Gastrocnemius medialis (tissue), 4 donors: Measurements from ENCODE around the gene DAAM1. TPM values are rescaled to one million over a fixed set of nuclear protein-coding genes. Genes with fewer than 3 reads are reported as not detected.

ENCODE experiments used
- ATAC-seq, 2 donors: fragments of 150-250 bp; one replicate each; pipeline ENCODE4 v1.9.1; 2016
- DNase-seq, 2 donors: peaks; one replicate each; pipeline ENCODE4 v3.0.0-alpha.2; 2019
- H3K27ac ChIP-seq, 4 donors: fragments of 200-600 bp; sonication (generic); 1 replicate in 1 of 4; 2 replicates in 3 of 4; pipeline ENCODE4 v1.5.1; 2016 to 2018; ENCODE audit warnings: mild to moderate bottlenecking in 2 of 4, moderate library complexity in 1 of 4
- H3K27me3 ChIP-seq, 3 donors: fragments of 200-600 bp; sonication (generic) in 2 of 3; 1 replicate in 1 of 3; 2 replicates in 2 of 3; pipeline versions ENCODE4 v1.5.1 to v1.6.0; 2016 to 2019; ENCODE audit warnings: mild to moderate bottlenecking in 1 of 3, moderate library complexity in 1 of 3
- H3K36me3 ChIP-seq, 2 donors: fragments of 200-600 bp; sonication (generic) in 1 of 2; one replicate each; pipeline ENCODE4 v1.5.1; 2017 to 2018
- H3K4me1 ChIP-seq, 2 donors: fragments of 200-600 bp; sonication (generic) in 1 of 2; one replicate each; pipeline ENCODE4 v1.5.1; 2016 to 2017; ENCODE audit warnings: mild to moderate bottlenecking in 2 of 2
- H3K4me3 ChIP-seq, 4 donors: fragments of 200-600 bp; sonication (generic) in 3 of 4; 1 replicate in 1 of 4; 2 replicates in 3 of 4; pipeline ENCODE4 v1.5.1; 2016 to 2019; ENCODE audit warnings: mild to moderate bottlenecking in 2 of 4
- H3K9me3 ChIP-seq, 3 donors: fragments of 200-600 bp; sonication (generic) in 2 of 3; 1 replicate in 1 of 3; 2 replicates in 2 of 3; pipeline ENCODE4 v1.5.1; 2016 to 2019
- CTCF ChIP-seq, 5 experiments: fragments of 450-650 bp in 3 of 5; fragments of 200-600 bp in 2 of 5; sonication (generic) in 2 of 5; IDR thresholded peaks in 4 of 5; conservative IDR thresholded peaks in 1 of 5; 1 replicate in 4 of 5; 2 replicates in 1 of 5; pipeline ENCODE4 v1.5.1; 2016 to 2019; ENCODE audit warnings: antibody characterized with exemption in 5 of 5, mild to moderate bottlenecking in 3 of 5, moderate library complexity in 3 of 5
- POLR2A ChIP-seq, 2 donors: fragments of 450-650 bp; IDR thresholded peaks; one replicate each; pipeline ENCODE4 v1.6.1; 2017; ENCODE audit warnings: antibody characterized with exemption in 2 of 2, mild to moderate bottlenecking in 2 of 2, moderate library complexity in 2 of 2
- in situ Hi-C, 4 donors: fragments of 200-750 bp; cut with MboI; loops; one replicate each; pipeline versions ENCODE4 v1.15.0 to v1.8.0; 2017; ENCODE audit warnings: low sequenced_read_pairs in 4 of 4
- intact Hi-C: fragments of 100-400 bp; cut with DNase I; formaldehyde crosslinking; loops from one replicate; pipeline ENCODE4 v1.15.1; 2023; ENCODE audit warnings: low total_unique reads
- total RNA-seq, 4 donors: library from RNA; depleted of rRNA; stranded (reverse); fragments of >200 nt; gene quantifications; one replicate each; pipeline versions ENCODE4 v1.1.0 to v1.2.3, GENCODE V29; 2016

The DAAM1 gene
- total RNA-seq, 4 donors from 2014 or later, result 4.4 to 13.9 (median 6.4) TPM

- intact Hi-C loops, result no loop called here
- Histone ChIP-seq H3K36me3 (peaks cover 0 to 4% of the 10 kb centered on the region in 2 donors), H3K27ac (peak overlapping the region; percentile 20 to 63 (median 42)), H3K4me3 (no peak overlapping the region), H3K9me3 (no peaks in the 10 kb centered on the region), H3K27me3 (no peaks in the 10 kb centered on the region), H3K4me1 (peaks cover 18 to 36% of the 10 kb centered on the region in 2 donors)
- no peak for TF ChIP-seq CTCF (IDR thresholded peaks at IDR 0.05 in 4 of 5, conservative IDR thresholded peaks at IDR 0.05 in 1 of 5)
- no peak for TF ChIP-seq POLR2A (IDR thresholded peaks at IDR 0.05)
- peak; percentile 43 to 59 for ATAC-seq
- no peak for DNase-seq
- in situ Hi-C loops, result no loop called here
Observed at GRCh38 chr14:59320763-59321625, 132.5 kb downstream of the DAAM1 start.

DNA sequence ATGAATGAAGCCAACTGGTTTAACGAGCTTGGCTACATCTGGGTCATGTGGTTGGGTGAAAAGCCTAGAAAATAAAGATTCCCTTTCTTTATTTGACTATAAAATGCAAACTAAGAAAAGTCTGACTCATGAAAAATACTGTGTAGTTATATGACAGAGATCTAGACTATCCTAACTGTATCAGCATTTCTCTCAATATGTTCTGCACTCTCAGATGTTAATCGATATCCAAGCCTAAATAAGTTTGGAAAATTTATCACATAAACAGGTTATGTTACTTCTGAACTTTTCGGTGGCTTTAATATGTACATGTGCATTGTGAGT is 133.1 kb downstream of the DAAM1 start:
- no peak overlapping the region for H3K4me3 ChIP-seq
- intact Hi-C loops, result no loop called here
- DNase-seq, result no peak
- in situ Hi-C loops, result no loop called here
- H3K27me3 ChIP-seq, result no peaks in the 10 kb centered on the region
- peaks cover 18 to 36% of the 10 kb centered on the region in 2 donors for H3K4me1 ChIP-seq
- no peaks in the 10 kb centered on the region for H3K9me3 ChIP-seq
- H3K27ac ChIP-seq, result peak overlapping the region; percentile 20 to 63 (median 42)
- no peak for ATAC-seq
- H3K36me3 ChIP-seq, result peaks cover 0 to 10% of the 10 kb centered on the region in 2 donors
- TF ChIP-seq POLR2A (IDR thresholded peaks at IDR 0.05) (no peak), CTCF (IDR thresholded peaks at IDR 0.05 in 4 of 5, conservative IDR thresholded peaks at IDR 0.05 in 1 of 5) (no peak)

DNA sequence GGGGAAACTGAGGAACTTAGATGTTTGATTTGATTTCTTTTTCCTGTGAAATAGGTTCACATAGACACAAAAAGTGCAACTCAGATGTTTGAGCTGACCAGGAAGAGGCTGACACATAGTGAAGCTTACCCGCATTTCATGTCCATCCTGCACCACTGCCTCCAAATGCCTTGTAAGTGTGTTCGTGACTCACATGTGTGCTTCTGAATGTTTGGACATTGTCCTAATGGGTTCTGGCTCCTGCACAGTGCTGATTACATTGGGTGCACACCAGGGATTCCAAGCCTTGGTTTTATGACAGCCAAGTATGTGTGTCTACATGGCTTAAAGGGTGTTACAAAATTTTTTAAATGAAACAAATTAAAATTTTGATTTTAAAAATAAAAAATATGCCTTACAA is 137.4 kb downstream of the DAAM1 start:
- in situ Hi-C loops (no loop called here), intact Hi-C loops (no loop called here)
- ATAC-seq (no peak), DNase-seq (no peak)
- Histone ChIP-seq H3K9me3 (no peaks in the 10 kb centered on the region), H3K36me3 (peaks cover 0 to 37% of the 10 kb centered on the region in 2 donors), H3K4me1 (peaks cover 7 to 9% of the 10 kb centered on the region in 2 donors), H3K4me3 (no peak overlapping the region), H3K27me3 (no peaks in the 10 kb centered on the region), H3K27ac (no peak overlapping the region)
- TF ChIP-seq CTCF (IDR thresholded peaks at IDR 0.05 in 4 of 5, conservative IDR thresholded peaks at IDR 0.05 in 1 of 5), result no peak
- no peak for TF ChIP-seq POLR2A (IDR thresholded peaks at IDR 0.05)

DNA sequence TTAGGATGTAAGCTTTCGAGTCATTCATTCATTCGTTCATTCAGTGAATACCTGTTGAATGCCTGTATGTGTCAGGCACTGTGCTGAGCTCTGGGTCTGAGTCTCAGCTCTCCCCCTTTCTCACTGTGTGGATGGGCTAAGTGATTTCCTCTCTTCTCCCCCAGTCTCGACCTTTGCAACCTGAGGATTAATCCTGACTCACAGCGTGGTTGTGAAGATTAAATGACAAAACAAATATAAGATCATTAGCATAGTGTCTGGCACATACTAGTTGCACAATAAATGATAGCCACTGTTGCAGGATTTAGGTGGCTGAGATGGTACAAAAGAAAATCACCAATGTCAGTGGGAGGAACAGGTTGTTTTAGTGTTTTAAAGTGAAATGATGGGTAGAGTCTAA is 140.0 kb downstream of the DAAM1 start:
- Histone ChIP-seq H3K27me3 (no peaks in the 10 kb centered on the region), H3K36me3 (peaks cover 0 to 44% of the 10 kb centered on the region in 2 donors), H3K4me3 (no peak overlapping the region), H3K27ac (no peak overlapping the region), H3K9me3 (no peaks in the 10 kb centered on the region), H3K4me1 (peaks cover 9 to 14% of the 10 kb centered on the region in 2 donors)
- ATAC-seq, result no peak
- TF ChIP-seq CTCF (IDR thresholded peaks at IDR 0.05 in 4 of 5, conservative IDR thresholded peaks at IDR 0.05 in 1 of 5) (no peak), POLR2A (IDR thresholded peaks at IDR 0.05) (no peak)
- in situ Hi-C loops (no loop called here), intact Hi-C loops (no loop called here)
- DNase-seq, result no peak
